ENCODE measurements around the gene LIN37.
A peak's percentile ranks its signal among the peaks of the same experiment; 100 is the strongest.
"Not testable (repeated sequence)": the region's sequence is repeated elsewhere in the genome, so short reads cannot be mapped to it uniquely, and the experiment has no call there.

The LIN37 gene

DNA sequence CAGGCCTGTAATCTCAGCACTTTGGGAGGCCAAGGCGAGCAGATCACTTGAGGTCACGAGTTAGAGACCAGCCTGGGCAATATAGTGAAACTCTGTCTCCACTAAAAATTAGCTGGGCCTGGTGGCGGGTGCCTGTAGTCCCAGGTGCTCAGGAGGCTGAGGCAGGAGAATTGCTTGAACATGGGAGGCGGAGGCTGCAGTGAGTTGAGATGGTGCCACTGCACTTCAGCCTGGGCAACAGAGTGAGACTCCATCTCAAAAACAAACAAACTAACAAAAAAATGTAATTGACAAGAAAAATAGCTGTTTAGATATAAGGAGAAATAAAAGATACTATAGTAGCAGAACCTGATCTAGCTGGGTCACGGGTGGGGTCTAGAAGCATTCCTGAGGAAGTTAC lies 24.0 kb downstream of the LIN37 start:
- DNase-seq (ENCODE audit: extremely low read depth in 1 of 2, low read depth in 1 of 2) = not testable (repeated sequence)

DNA sequence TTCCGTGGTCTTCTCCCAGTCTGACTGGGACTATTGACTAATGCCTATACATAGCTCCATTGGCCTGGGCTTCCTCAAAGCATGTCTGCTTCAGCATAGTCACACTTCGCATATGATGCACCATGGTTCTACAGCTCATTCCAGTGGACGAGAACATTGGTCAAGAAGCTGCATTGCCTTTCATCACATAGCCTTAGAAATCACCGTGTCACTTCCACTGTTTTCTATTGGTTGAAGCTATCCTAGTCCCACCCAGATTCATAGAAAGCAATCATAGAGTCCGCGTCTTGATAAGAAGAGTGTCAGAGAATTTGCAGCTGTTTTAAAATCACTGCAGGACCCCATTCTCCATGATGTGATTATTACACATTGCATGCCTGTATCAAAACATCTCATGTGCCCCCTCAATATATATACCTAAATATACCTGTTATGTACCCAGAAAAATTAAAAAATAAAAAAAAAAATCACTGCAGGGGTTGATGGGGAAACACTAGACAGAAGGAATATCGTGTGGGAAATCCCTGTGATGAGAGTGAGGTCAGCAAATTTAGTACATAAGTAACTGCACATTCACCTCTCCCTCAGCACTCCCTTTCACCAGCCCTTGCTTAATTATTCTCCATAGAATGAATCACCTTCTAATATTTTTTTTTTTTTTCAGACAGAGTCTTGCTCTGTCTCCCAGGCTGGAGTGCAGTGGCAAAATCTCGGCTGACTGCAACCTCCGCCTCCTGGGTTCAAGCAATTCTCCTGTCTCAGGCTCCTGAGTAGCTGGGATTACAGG lies 24.8 kb downstream of the LIN37 start:
- DNase-seq (ENCODE audit: extremely low read depth in 1 of 2, low read depth in 1 of 2) = no peak

DNA sequence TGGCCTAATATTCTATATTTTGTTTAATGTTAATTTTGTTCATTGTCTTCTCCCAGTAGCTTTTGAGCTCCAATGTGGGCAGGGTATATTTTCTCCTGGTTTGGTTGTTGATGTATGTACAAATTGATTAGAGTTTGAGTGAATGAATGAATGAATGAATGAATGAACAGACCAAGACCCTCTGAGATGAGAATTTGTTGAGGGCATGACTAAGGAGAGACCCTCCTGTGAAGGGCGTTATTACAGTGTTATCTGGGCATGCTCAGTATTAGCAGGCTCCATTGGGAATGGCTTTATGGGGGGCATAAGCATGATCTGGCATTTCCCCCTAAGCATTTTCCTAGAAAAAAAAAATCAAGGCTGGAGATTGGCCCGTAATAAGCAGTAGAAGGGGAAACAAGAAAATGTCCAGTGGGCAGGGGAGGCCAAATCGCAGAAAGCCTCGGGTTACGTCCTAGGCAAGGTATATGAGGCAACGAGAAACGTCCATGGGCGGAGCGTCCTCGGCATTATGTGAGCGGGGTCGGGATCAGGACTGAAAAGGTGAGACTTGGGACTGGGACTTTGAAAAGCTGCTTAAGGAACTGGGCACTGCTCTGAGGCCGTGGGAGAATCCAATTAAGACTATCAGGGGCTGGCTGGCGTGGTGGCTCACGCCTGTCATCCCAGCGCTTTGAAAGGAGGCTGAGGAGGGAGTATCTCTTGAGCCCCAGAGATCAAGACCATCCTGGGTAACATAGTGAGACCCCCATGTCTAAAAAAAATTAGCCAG lies 26.1 kb downstream of the LIN37 start:
- no peak for DNase-seq (ENCODE audit: extremely low read depth in 1 of 2, low read depth in 1 of 2)

DNA sequence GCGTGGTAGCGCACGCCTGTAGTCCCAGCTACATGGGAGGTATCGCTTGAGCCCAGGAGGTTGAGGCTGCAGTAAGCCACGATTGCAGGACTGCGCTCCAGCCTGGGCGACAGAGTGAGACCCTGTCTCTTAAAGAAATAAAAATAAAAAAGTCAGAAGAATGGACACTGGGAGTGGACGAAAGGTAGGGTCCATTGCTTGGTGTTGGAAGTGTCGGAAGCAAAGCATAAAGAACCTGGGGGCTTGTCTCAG lies 26.6 kb downstream of the LIN37 start:
- no peak for DNase-seq (ENCODE audit: extremely low read depth in 1 of 2, low read depth in 1 of 2)

- DNase-seq (ENCODE audit: extremely low read depth in 1 of 2, low read depth in 1 of 2) = peak; percentile 98 to 99
These were observed 27.1 kb downstream of the LIN37 start, which contains the start of gene ARHGAP33 for GRCh38 chr19:35775298-35776101. Gene ARHGAP33, plus strand, starts transcription at chr19:35775564. Its CDS starts 95 bp downstream, at chr19:35775659.

GRCh38 chr19:35776102-35776788 lies 27.9 kb downstream of the LIN37 start:
- no peak for DNase-seq (ENCODE audit: extremely low read depth in 1 of 2, low read depth in 1 of 2)

- DNase-seq (ENCODE audit: extremely low read depth in 1 of 2, low read depth in 1 of 2) = no peak
These were observed 28.9 kb downstream of the LIN37 start for GRCh38 chr19:35777086-35777841.

GRCh38 chr19:35777961-35778360 lies 29.6 kb downstream of the LIN37 start:
- no peak for DNase-seq (ENCODE audit: extremely low read depth in 1 of 2, low read depth in 1 of 2)

GRCh38 chr19:35779033-35779432 lies 30.7 kb downstream of the LIN37 start:
- no peak for DNase-seq (ENCODE audit: extremely low read depth in 1 of 2, low read depth in 1 of 2)

DNA sequence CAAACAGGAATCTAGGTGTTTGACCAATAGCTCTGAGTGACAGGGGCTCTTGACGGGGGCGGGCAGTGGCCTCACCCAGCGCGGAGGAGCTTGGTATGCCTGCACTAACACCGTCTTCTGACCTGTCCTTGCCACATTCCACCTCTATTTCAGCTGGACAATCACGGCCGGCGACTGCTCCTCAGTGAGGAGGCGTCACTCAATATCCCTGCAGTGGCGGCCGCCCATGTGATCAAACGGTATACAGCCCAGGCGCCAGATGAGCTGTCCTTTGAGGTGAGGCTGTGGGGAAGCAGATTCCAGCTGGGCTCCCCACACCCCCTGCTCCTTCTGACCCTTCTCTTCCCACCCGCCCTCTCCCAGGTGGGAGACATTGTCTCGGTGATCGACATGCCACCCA lies 31.7 kb downstream of the LIN37 start:
- no peak for DNase-seq (ENCODE audit: extremely low read depth in 1 of 2, low read depth in 1 of 2)

DNA sequence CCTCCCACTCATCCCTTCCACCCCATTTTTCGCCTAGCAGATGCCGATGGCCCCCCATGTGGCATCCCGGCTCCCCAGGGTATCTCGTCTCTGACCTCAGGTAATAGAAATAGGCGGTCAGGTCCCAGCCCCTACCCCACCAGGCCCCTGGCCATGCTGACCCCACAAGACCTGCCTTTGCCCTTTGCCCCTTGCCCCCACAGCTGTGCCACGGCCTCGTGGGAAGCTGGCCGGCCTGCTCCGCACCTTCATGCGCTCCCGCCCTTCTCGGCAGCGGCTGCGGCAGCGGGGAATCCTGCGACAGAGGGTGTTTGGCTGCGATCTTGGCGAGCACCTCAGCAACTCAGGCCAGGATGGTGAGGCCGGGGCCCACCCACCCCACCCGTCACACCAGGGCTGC lies 32.3 kb downstream of the LIN37 start:
- no peak for DNase-seq (ENCODE audit: extremely low read depth in 1 of 2, low read depth in 1 of 2)

GRCh38 chr19:35781650-35782049 lies 33.3 kb downstream of the LIN37 start:
- no peak for DNase-seq (ENCODE audit: extremely low read depth in 1 of 2, low read depth in 1 of 2)

- DNase-seq (ENCODE audit: extremely low read depth in 1 of 2, low read depth in 1 of 2) = no peak
These were observed 34.2 kb downstream of the LIN37 start for GRCh38 chr19:35782589-35782988.

- no peak for DNase-seq (ENCODE audit: extremely low read depth in 1 of 2, low read depth in 1 of 2)
These were observed 35.4 kb downstream of the LIN37 start for GRCh38 chr19:35783469-35784434.

- DNase-seq (ENCODE audit: extremely low read depth in 1 of 2, low read depth in 1 of 2) = no peak
These were observed 36.3 kb downstream of the LIN37 start for GRCh38 chr19:35784503-35785338.

GRCh38 chr19:35785339-35785627 lies 36.9 kb downstream of the LIN37 start:
- no peak for DNase-seq (ENCODE audit: extremely low read depth in 1 of 2, low read depth in 1 of 2)

DNA sequence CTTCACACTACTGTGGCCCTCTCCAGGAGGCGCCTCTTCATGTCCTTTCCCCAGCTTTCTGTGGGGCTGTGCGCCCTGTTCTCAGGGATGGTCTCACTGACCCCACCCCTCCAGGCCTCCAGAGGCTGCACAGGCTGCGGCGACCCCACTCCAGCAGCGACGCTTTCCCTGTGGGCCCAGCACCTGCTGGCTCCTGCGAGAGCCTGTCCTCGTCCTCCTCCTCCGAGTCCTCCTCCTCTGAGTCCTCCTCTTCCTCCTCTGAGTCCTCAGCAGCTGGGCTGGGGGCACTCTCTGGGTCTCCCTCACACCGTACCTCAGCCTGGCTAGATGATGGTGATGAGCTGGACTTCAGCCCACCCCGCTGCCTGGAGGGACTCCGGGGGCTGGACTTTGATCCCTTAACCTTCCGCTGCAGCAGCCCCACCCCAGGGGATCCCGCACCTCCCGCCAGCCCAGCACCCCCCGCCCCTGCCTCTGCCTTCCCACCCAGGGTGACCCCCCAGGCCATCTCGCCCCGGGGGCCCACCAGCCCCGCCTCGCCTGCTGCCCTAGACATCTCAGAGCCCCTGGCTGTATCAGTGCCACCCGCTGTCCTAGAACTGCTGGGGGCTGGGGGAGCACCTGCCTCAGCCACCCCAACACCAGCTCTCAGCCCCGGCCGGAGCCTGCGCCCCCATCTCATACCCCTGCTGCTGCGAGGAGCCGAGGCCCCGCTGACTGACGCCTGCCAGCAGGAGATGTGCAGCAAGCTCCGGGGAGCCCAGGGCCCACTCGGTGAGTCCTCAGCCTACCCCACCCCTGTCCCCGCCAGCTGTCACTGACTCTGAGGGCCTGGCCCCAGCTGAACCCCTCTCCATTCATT lies 38.2 kb downstream of the LIN37 start:
- no peak for DNase-seq (ENCODE audit: extremely low read depth in 1 of 2, low read depth in 1 of 2)
